Astrocyte (in vitro differentiated cells and primary cell): Measurements from ENCODE around the gene MAP3K20.

Source experiments
- EZH2 ChIP-seq: IDR thresholded peaks from 2 replicates; pipeline ENCODE4 v1.6.1; 2012; ENCODE audit warnings: mild to moderate bottlenecking, low read length, inconsistent platforms; ENCODE audit not compliant: insufficient read depth
- TF ChIP-seq, protein P1 (sequence below): IDR thresholded peaks from 2 replicates; pipeline ENCODE4 v1.5.1; 2011; ENCODE audit warnings: low read depth, mild to moderate bottlenecking, inconsistent platforms, low read length, moderate library complexity; ENCODE audit not compliant: insufficient read depth

DNA sequence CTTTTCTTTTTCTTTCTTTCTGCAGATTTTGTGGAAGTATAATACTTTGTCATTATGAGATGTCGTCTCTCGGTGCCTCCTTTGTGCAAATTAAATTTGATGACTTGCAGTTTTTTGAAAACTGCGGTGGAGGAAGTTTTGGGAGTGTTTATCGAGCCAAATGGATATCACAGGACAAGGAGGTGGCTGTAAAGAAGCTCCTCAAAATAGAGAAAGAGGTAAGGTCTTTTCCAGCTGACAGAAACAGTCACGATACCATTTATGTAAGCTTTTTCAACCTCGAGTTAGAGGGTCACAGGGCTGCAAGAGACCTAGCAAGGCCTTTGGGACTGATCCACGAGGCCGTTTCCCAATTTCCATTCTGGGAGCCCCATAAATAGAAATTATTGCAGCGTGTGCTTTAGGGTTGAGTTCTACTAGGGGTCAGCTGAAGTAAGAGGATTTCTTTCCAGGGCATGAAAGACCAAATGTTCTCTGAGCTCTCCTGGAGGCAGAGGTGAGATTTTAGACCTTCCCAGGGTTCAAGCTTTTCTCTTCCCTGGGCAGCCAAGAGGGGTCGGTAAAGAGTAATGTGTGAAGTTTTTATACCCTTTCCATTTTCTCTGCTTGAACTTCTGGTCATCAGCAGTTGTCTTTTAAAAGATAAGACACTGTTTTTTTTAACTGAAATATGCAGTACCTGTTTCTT lies 15.5 kb downstream of the MAP3K20 start:
- TF ChIP-seq, protein P1, sequence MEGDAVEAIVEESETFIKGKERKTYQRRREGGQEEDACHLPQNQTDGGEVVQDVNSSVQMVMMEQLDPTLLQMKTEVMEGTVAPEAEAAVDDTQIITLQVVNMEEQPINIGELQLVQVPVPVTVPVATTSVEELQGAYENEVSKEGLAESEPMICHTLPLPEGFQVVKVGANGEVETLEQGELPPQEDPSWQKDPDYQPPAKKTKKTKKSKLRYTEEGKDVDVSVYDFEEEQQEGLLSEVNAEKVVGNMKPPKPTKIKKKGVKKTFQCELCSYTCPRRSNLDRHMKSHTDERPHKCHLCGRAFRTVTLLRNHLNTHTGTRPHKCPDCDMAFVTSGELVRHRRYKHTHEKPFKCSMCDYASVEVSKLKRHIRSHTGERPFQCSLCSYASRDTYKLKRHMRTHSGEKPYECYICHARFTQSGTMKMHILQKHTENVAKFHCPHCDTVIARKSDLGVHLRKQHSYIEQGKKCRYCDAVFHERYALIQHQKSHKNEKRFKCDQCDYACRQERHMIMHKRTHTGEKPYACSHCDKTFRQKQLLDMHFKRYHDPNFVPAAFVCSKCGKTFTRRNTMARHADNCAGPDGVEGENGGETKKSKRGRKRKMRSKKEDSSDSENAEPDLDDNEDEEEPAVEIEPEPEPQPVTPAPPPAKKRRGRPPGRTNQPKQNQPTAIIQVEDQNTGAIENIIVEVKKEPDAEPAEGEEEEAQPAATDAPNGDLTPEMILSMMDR = peak; percentile 24
- no peak for TF ChIP-seq EZH2
